HG03108 (cell line): ENCODE measurements around the gene CCT4.
A peak's percentile ranks its signal among the peaks of the same experiment; 100 is the strongest.
"Not testable (repeated sequence)": the region's sequence is repeated elsewhere in the genome, so short reads cannot be mapped to it uniquely, and the experiment has no call there.

Experiments
- ATAC-seq: cut with Tn5 transposase; IDR thresholded peaks from one replicate; pipeline ENCODE4 v1.9.1; 2021; ENCODE audit warnings: moderate library complexity; ENCODE audit not compliant: unreplicated experiment

CCT4 gene

GRCh38 chr2:61888267-61889055 lies at the start of gene CCT4:
CCT4 (minus strand) TSS chr2:61888656; CDS start chr2:61888507, 149 bp downstream.
- ATAC-seq: peak; percentile 80

- ATAC-seq: no peak
Observed at GRCh38 chr2:61937886-61938285, 49.4 kb upstream of the CCT4 start.

- ATAC-seq: no peak
Observed at GRCh38 chr2:61937098-61937497, 48.6 kb upstream of the CCT4 start.

GRCh38 chr2:61928826-61929461 lies 40.5 kb upstream of the CCT4 start:
- no peak for ATAC-seq

- ATAC-seq: no peak
Observed at GRCh38 chr2:61926531-61927477, 38.3 kb upstream of the CCT4 start.

- ATAC-seq: no peak
Observed at GRCh38 chr2:61924895-61925663, 36.6 kb upstream of the CCT4 start.

GRCh38 chr2:61922714-61923113 lies 34.3 kb upstream of the CCT4 start:
- no peak for ATAC-seq

- ATAC-seq: no peak
Observed at GRCh38 chr2:61920548-61920947, 32.1 kb upstream of the CCT4 start.

GRCh38 chr2:61914794-61915193 lies 26.3 kb upstream of the CCT4 start:
- not testable (repeated sequence) for ATAC-seq

GRCh38 chr2:61911510-61911909 lies 23.1 kb upstream of the CCT4 start:
- ATAC-seq: no peak

- no peak for ATAC-seq
Observed at GRCh38 chr2:61910603-61911002, 22.1 kb upstream of the CCT4 start.

- ATAC-seq: no peak
Observed at GRCh38 chr2:61909116-61909515, 20.7 kb upstream of the CCT4 start.

GRCh38 chr2:61906186-61906470 lies 17.7 kb upstream of the CCT4 start:
- ATAC-seq: peak; percentile 9

- ATAC-seq: peak; percentile 98
Observed at GRCh38 chr2:61905372-61906185, 17.1 kb upstream of the CCT4 start, which contains the start of gene COMMD1. COMMD1 (plus strand) TSS chr2:61905674; CDS start chr2:61905679, 5 bp downstream.

GRCh38 chr2:61900281-61900680 lies 11.8 kb upstream of the CCT4 start:
- no peak for ATAC-seq

GRCh38 chr2:61898810-61899209 lies 10.4 kb upstream of the CCT4 start:
- ATAC-seq: no peak

GRCh38 chr2:61887717-61888266 lies 664 bp downstream of the CCT4 start:
- no peak for ATAC-seq

- ATAC-seq: no peak
Observed at GRCh38 chr2:61885896-61886603, 2.4 kb downstream of the CCT4 start.

GRCh38 chr2:61882850-61883249 lies 5.6 kb downstream of the CCT4 start:
- no peak for ATAC-seq
